Stimulated activated CD8-positive, alpha-beta memory T cell treated with anti-CD3 and anti-CD28 coated beads, Interleukin-15, amount 100 ng/mL, for 48 hours (primary cell): ENCODE data around the gene PCP2.

Source experiments
- DNase-seq, 2 donors: peaks; one replicate each; pipeline ENCODE4 v3.0.0-alpha.2; 2020; ENCODE audit warnings: low read depth in 2 of 2

Gene PCP2

DNA sequence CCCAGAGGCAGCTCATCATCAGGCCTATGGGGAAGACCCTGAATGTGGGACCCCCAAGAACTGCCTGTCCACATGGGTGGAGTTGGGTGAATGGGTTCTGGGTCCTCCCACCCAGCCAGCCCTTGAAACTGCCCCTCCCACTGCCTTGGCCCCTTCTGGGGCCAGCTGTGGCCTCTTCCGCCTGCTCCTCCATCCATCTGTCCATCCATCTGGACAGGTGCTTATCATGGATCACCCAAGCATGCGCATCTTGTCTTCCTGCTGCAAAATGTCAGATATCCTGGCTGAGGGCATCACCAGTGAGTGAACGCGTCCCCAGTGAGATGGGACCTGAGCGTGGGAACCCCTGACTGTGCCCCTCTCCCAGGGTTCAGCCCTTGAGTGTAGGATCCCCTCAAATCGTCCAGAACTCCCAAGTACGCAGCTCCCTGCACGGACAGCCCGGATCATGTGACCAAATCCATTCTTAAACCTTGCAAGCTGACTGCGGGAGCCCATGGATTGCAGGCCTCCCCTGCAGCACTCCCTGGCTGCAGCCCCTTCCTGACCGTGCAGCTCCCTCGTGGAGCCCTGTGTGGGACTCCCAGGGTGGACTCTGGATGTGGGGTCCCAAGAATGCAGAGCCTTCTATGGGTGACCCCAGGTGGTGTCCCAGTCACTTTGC, 5.4 kb upstream of the PCP2 start:
- no peak for DNase-seq

- DNase-seq, result no peak
Observed at GRCh38 chr19:7637374-7638256, 4.1 kb upstream of the PCP2 start.

GRCh38 chr19:7636691-7637373, 3.3 kb upstream of the PCP2 start, which contains the start of gene STXBP2:
Gene STXBP2 (plus strand): TSS chr19:7637110. CDS start chr19:7637150, 40 bp downstream.
- DNase-seq, result peak; percentile 81 to 82

GRCh38 chr19:7636317-7636690, 2.8 kb upstream of the PCP2 start:
- no peak for DNase-seq

GRCh38 chr19:7635670-7636069, 2.2 kb upstream of the PCP2 start:
- DNase-seq, result no peak

- no peak for DNase-seq
Observed at GRCh38 chr19:7632340-7633203, 947 bp downstream of the PCP2 start.

- DNase-seq, result no peak
Observed at GRCh38 chr19:7631577-7631976, 1.9 kb downstream of the PCP2 start.

GRCh38 chr19:7629347-7630054, 4.0 kb downstream of the PCP2 start, which contains the start of the genes PET100 and XAB2:
Gene PET100 (plus strand): TSS chr19:7629793. CDS start chr19:7629834, 41 bp downstream.
Gene XAB2 (minus strand): TSS chr19:7629545. CDS start chr19:7629527, 18 bp downstream.
- DNase-seq, result peak; percentile 90

GRCh38 chr19:7628589-7629311, 4.8 kb downstream of the PCP2 start:
- DNase-seq, result no peak

DNA sequence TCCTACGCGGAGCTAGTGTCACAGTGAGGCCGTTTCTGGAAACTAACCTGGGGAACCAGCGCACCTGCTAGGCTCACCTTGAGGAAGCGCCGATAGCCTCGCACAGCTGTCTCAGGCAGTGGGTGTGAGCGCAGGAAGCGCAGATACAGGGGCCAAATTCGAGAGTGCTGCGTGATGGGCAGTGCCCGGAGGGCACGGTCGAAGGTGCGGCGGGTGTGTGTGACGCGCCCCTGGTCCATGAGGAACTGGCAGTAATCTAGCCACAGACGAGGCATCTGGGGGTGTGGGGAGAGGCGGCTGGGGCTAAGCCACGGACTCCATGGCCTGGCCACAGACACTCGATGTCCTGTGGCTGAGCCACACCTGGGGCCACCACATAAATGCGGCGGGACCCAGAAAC, 6.4 kb downstream of the PCP2 start:
- no peak for DNase-seq

- no peak for DNase-seq
Observed at GRCh38 chr19:7625763-7626372, 7.7 kb downstream of the PCP2 start.

DNA sequence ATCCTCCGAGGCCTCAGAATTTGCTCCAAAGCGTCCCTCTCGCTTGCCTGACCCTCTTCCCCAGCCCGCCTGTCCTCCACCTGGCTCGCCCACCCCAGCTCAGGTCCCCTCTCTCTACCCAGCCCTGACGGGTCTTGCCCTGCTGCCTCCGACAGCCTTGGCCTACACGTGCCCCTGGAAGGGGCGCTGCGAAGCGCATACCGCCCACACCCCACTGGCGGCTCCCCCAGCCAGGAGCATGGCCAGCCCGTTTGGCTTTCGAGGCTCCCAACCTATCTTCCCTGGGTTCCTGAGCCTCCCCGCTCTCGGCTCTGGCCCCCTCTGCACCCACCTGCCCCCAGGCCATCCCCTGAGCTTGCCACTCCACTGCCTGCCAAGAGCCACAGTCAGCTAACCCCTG, 8.7 kb downstream of the PCP2 start:
- DNase-seq, result no peak

GRCh38 chr19:7623725-7624603, 9.6 kb downstream of the PCP2 start:
- no peak for DNase-seq

GRCh38 chr19:7622933-7623685, 10.4 kb downstream of the PCP2 start:
- no peak for DNase-seq

DNA sequence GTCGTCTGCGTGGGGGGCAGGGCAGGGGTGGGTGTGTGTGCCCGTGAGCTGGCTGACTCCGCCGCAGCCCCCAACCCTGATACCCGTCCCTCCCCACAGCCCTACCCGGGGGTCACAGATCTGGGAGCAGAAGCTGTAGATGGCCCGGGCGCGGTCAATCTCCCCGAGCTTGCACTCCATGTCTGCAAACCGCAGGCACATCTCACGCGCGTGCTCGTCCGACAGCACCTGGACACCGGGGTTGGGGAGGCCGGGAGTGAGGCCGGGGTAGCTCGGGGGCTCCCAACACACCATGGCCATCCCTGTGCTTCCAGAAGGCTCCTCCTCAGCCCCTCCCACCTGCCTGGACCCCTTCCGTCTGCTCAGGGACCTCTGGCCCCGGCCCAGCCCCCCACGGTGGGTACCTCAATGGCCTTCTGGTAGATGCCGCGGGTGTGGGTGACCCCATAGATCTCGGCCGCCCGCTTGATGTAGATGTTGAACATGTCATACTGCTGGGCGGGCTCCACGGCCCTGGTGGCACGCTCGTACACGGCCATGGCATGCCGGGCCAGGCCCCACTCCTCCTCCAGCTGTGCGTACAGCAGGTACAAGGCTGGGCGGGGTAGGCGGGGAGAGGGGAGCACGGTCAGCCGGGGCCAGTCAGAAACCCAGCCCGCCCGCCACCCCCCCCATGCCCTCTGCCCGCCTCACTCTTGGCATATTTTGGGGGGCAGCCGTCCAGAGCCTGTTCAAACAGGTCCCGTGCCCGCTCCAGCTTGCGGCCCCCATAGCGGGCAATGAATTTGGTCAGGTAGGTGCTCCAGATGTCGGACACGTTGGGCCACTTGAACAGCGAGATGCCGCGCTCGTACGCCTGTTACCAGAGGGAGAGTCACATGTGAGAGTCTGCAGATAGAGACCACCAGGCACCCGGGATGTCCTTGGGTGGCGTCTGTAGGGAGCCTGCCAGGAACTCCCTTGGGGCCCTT, 12.8 kb downstream of the PCP2 start:
- DNase-seq, result no peak

DNA sequence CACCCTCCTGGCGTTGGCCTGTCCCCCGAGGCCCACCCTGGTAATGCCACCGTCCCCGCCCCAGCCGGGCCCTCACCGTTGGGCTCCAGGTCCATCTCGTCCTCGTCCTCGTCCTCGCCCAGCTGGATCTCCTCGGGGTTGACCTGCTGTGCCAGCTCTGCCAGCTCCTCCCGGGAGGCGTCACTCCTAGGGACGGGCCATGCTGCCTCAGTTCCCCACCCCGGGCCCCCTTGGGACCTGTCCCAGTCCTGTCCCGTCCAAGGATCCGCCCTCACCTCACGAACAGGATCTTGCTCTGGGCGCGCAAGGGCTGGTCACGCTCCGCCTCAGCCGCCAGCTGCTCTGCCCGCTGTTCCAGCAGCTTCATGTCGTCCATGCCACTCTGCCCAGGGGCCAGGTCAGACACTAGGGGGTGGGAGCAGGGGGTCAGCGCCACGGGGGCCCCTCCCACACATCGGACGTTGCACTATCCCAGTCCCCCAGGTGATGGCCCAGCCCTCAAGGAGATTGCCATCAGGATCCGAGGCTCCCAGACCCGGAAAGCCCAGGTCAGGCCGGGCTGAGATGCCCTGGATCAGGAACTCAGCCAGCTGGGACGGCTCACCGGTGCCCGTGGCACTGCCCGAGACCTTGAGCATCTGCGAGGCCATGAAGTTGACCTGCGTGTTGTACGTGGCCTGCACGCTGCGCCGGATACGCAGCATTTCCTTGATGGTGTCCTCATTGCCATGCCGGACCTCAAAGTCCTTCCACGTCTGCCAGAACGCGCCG, 13.7 kb downstream of the PCP2 start:
- no peak for DNase-seq
